Lower lobe of right lung (tissue), 2 donors: ENCODE data around the gene TTF2. TPM values are rescaled to one million over a fixed set of nuclear protein-coding genes. Genes with fewer than 3 reads are reported as not detected.

Experiments
- ATAC-seq, 2 donors: fragments of 200-7000 bp; cut with Tn5 transposase; one replicate each; pipeline ENCODE4 v1.9.1; 2020 to 2022; ENCODE audit warnings: mild to moderate bottlenecking in 2 of 2, moderate library complexity in 2 of 2
- DNase-seq: peaks from one replicate; pipeline ENCODE4 v3.0.0-alpha.2; 2020
- H3K27ac ChIP-seq: fragments of 200-600 bp; one replicate; pipeline ENCODE4 v1.8.0; 2022
- H3K27me3 ChIP-seq: fragments of 200-600 bp; one replicate; pipeline ENCODE4 v1.8.0; 2022; ENCODE audit warnings: low read depth
- H3K36me3 ChIP-seq: fragments of 200-600 bp; one replicate; pipeline ENCODE4 v1.8.0; 2022; ENCODE audit warnings: mild to moderate bottlenecking
- H3K4me1 ChIP-seq: fragments of 200-600 bp; one replicate; pipeline ENCODE4 v1.8.0; 2022
- H3K4me3 ChIP-seq: fragments of 200-600 bp; one replicate; pipeline ENCODE4 v1.8.0; 2022; ENCODE audit warnings: mild to moderate bottlenecking
- H3K9me3 ChIP-seq: fragments of 200-600 bp; one replicate; pipeline ENCODE4 v1.8.0; 2022
- intact Hi-C: fragments of 100-400 bp; cut with DNase I; formaldehyde crosslinking; loops from one replicate; pipeline ENCODE4 v1.11.0; 2022
- total RNA-seq: library from RNA; stranded (reverse); fragmentation: NEBNext Ultra II Directional; extraction: Animal tissue kit (Norgen Biotek cat#: 25700); gene quantifications from one replicate; pipeline ENCODE4 v1.2.1, GENCODE V29; 2021
- TF ChIP-seq, protein P1 (sequence below): fragments of 200-600 bp; IDR thresholded peaks from one replicate; pipeline ENCODE4 v1.8.0; 2022; ENCODE audit warnings: antibody characterized with exemption, mild to moderate bottlenecking
- donor health status: DM: no; HTN: yes; CAD: no; lungs with severe emphysema.

TTF2 gene
- total RNA-seq, 1 donor from 2014 or later, result 18.0 TPM

DNA sequence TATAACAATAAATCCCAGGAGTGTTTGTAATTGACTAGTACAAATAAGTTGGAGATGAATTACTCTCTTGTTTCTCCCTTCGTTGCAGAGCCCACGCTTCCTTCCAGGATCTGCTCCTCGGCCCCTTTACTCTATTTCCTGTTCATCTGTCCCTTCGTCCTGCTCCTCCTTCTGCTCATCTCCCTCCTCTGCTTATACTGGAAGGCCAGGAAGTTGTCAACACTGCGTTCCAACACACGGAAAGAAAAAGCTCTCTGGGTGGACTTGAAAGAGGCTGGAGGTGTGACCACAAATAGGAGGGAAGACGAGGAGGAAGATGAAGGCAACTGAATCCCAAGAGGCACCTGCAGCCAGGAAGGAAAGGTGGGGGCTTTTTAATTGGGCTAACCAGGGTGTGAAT is 26.4 kb upstream of the TTF2 start:
- intact Hi-C loops, result no loop called here
- H3K27ac ChIP-seq, result no peak overlapping the region
- TF ChIP-seq, protein P1, sequence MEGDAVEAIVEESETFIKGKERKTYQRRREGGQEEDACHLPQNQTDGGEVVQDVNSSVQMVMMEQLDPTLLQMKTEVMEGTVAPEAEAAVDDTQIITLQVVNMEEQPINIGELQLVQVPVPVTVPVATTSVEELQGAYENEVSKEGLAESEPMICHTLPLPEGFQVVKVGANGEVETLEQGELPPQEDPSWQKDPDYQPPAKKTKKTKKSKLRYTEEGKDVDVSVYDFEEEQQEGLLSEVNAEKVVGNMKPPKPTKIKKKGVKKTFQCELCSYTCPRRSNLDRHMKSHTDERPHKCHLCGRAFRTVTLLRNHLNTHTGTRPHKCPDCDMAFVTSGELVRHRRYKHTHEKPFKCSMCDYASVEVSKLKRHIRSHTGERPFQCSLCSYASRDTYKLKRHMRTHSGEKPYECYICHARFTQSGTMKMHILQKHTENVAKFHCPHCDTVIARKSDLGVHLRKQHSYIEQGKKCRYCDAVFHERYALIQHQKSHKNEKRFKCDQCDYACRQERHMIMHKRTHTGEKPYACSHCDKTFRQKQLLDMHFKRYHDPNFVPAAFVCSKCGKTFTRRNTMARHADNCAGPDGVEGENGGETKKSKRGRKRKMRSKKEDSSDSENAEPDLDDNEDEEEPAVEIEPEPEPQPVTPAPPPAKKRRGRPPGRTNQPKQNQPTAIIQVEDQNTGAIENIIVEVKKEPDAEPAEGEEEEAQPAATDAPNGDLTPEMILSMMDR, result no peak

DNA sequence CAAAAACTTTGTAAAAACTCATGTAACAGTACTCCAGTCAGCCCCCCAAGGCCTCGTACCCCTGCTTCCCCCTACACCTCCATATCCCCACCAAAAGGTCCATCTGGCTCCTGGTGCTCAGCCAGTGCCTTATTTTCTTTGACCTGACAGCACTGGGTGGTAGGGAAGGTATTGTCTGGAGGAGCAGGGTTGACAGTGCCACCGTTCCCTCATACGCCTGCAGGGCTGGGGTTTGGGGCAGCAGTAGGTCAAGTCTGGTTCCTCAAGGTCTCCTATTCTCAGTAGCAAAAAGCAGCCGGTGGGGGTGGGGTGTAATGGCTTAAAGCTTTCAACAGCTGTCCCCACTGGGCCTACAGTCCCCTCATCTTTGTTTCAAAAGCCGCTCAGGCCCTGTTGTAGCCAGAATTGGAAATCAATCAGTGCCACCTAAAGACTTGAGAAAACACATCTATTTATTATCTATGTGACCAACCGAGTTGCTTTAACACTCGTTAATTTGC is 25.3 kb upstream of the TTF2 start:
- intact Hi-C loops, result no loop called here

More for the DNA sequence above, 26.4 kb upstream of the TTF2 start:
- DNase-seq, result no peak
- Histone ChIP-seq H3K27me3 (no peaks in the 10 kb centered on the region), H3K4me3 (no peak overlapping the region), H3K9me3 (no peaks in the 10 kb centered on the region), H3K4me1 (no peaks in the 10 kb centered on the region), H3K36me3 (no peaks in the 10 kb centered on the region)
- no peak for ATAC-seq

DNA sequence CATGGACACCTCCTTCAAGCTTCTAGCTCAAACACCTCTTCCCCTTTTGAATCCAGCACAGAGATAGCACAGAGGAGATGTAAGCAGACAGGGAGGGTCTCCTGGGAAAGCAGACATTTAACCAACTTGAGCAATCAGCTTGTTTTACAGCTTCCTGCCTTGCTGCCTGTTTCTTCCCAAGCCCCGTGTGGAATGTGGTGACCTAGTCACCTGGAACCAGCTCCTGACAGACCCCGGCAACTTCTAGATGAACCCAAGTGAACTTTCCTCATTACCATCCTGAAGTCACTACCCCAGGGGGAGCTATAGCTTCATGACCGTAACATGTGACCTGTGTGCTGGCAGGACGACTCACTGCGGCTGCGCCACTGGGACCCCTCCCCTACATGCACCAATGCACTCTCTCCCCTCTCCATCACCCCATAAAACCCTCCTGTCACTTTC is 24.1 kb upstream of the TTF2 start:
- intact Hi-C loops, result no loop called here
- DNase-seq, result no peak
- H3K9me3 ChIP-seq, result no peaks in the 10 kb centered on the region
- no peak overlapping the region for H3K4me3 ChIP-seq
- H3K27me3 ChIP-seq, result no peaks in the 10 kb centered on the region
- H3K36me3 ChIP-seq, result no peaks in the 10 kb centered on the region
- H3K4me1 ChIP-seq, result no peaks in the 10 kb centered on the region
- TF ChIP-seq, protein P1, result no peak
- ATAC-seq, result no peak
- no peak overlapping the region for H3K27ac ChIP-seq

More for the DNA sequence above, 25.3 kb upstream of the TTF2 start:
- TF ChIP-seq, protein P1, result no peak
- Histone ChIP-seq H3K36me3 (no peaks in the 10 kb centered on the region), H3K9me3 (no peaks in the 10 kb centered on the region), H3K27me3 (no peaks in the 10 kb centered on the region), H3K27ac (no peak overlapping the region), H3K4me1 (no peaks in the 10 kb centered on the region), H3K4me3 (no peak overlapping the region)
- no peak for DNase-seq
- ATAC-seq, result no peak

DNA sequence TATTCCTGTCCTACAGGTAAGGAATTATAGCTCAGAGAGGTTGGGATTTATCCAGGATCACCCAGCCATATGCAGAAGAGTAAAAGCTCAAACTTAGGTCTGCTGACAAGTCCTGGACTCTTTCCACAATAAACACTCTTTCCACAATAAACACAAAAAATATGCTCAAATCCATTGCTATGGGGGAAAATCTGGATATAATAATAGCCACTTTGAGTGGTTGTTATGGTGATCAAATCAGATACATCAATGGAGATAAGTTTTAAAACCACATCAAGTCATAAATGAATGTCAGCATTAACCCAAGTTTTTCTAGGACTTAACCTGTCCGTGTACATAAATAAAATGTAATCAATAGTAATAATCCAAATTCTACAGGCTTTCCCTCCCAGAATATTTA is 22.3 kb upstream of the TTF2 start:
- Histone ChIP-seq H3K36me3 (no peaks in the 10 kb centered on the region), H3K27ac (no peak overlapping the region), H3K27me3 (no peaks in the 10 kb centered on the region), H3K4me3 (no peak overlapping the region), H3K4me1 (no peaks in the 10 kb centered on the region), H3K9me3 (no peaks in the 10 kb centered on the region)
- TF ChIP-seq, protein P1, result no peak
- DNase-seq (no peak), ATAC-seq (no peak)
- intact Hi-C loops, result no loop called here

DNA sequence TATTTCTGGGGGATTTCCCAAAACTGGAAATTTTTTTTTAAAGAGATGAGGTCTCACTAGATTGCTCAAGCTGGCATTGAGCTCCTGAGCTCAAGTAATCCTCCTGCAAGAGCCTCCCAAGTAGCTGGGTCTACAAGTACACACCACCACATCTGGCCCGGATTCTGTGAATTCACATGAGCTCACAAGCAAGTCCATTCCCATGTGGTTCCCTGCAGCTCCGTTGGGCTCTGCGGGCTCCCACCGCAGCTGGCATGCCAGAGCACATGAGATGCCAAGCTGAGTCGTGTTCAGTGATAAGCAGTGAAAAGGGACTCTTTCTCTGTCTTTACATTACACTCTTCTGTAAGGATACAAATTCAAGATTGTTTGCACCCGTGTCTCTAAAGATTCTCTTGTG is 21.9 kb upstream of the TTF2 start:
- TF ChIP-seq, protein P1, result no peak

DNA sequence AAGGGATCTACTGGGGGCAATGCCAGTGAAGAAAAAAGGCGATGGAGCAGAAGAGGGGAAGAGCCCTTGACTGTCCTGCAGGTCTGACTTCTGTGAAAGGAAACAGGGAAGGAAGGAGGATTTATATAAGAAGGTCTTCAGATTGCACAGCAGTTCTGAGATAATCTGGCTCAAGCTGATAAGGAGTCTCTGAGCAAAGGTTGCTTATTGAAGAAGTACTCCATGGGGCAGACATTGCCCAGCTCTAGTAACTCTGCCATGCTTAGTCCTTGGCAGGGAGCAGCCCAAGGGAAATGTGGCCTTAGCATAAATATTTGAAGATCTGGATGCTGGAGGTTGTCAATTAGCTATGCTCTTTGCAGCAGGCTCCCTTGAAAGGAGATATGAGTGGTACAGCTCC is 15.9 kb upstream of the TTF2 start:
- Histone ChIP-seq H3K4me1 (no peaks in the 10 kb centered on the region), H3K27me3 (no peaks in the 10 kb centered on the region), H3K27ac (no peak overlapping the region), H3K9me3 (no peaks in the 10 kb centered on the region), H3K36me3 (no peaks in the 10 kb centered on the region), H3K4me3 (no peak overlapping the region)
- TF ChIP-seq, protein P1, result no peak
- intact Hi-C loops, result no loop called here
- DNase-seq (no peak), ATAC-seq (no peak)

More for the DNA sequence above, 21.9 kb upstream of the TTF2 start:
- ATAC-seq (no peak), DNase-seq (no peak)
- no peaks in the 10 kb centered on the region for H3K9me3 ChIP-seq
- H3K36me3 ChIP-seq, result no peaks in the 10 kb centered on the region
- H3K27ac ChIP-seq, result no peak overlapping the region
- H3K27me3 ChIP-seq, result no peaks in the 10 kb centered on the region
- intact Hi-C loops, result no loop called here
- no peak overlapping the region for H3K4me3 ChIP-seq
- no peaks in the 10 kb centered on the region for H3K4me1 ChIP-seq
